DOHH2 (cell line): ENCODE measurements around the gene UBR1.
"Not testable (repeated sequence)": the region's sequence is repeated elsewhere in the genome, so short reads cannot be mapped to it uniquely, and the experiment has no call there.

Experiments used
- H3F3A ChIP-seq: fragments of 200-600 bp; sonication (generic), shearing (Covaris generic); 2 replicates; pipeline ENCODE4 v1.6.0; 2016; ENCODE audit warnings: antibody characterized with exemption, mild to moderate bottlenecking; ENCODE audit not compliant: control insufficient read depth, insufficient read depth
- H3K27ac ChIP-seq: fragments of 200-600 bp; sonication (generic); 2 replicates; pipeline ENCODE4 v1.5.1; 2014; ENCODE audit warnings: low read depth, mild to moderate bottlenecking, low read length, moderate library complexity
- H3K27me3 ChIP-seq: fragments of 200-600 bp; sonication (generic); 2 replicates; pipeline ENCODE4 v1.6.1; 2014; ENCODE audit warnings: mild to moderate bottlenecking, low read length, mixed read lengths; ENCODE audit not compliant: control insufficient read depth
- H3K36me3 ChIP-seq: fragments of 200-600 bp; sonication (generic); 2 replicates; pipeline ENCODE4 v1.6.1; 2014; ENCODE audit warnings: mild to moderate bottlenecking, low read length, moderate library complexity, mixed read lengths; ENCODE audit not compliant: control insufficient read depth
- H3K4me1 ChIP-seq: fragments of 200-600 bp; sonication (generic); 2 replicates; pipeline ENCODE4 v1.6.1; 2014; ENCODE audit warnings: mild to moderate bottlenecking, low read length, mixed read lengths; ENCODE audit not compliant: control insufficient read depth
- H3K4me2 ChIP-seq: fragments of 200-600 bp; sonication (generic); 2 replicates; pipeline ENCODE4 v1.6.0; 2014; ENCODE audit warnings: mild to moderate bottlenecking, low read length, moderate library complexity
- H3K4me3 ChIP-seq: fragments of 200-600 bp; sonication (generic); 2 replicates; pipeline ENCODE4 v1.5.1; 2014; ENCODE audit warnings: mild to moderate bottlenecking, low read length, mixed read lengths
- H3K79me2 ChIP-seq: fragments of 200-600 bp; sonication (generic); 2 replicates; pipeline ENCODE4 v1.6.1; 2014; ENCODE audit warnings: mild to moderate bottlenecking, low read length, mixed read lengths; ENCODE audit not compliant: control insufficient read depth
- H3K9me2 ChIP-seq: fragments of 200-600 bp; sonication (generic); replicated peaks from 2 replicates; pipeline ENCODE4 v1.6.1; 2014; ENCODE audit warnings: mild to moderate bottlenecking, low read length, mixed read lengths; ENCODE audit not compliant: control insufficient read depth
- H3K9me3 ChIP-seq: fragments of 200-600 bp; sonication (generic); 2 replicates; pipeline ENCODE4 v1.6.1; 2014; ENCODE audit warnings: antibody characterized with exemption, low read length, mixed read lengths; ENCODE audit not compliant: control insufficient read depth, insufficient read depth
- H4K20me1 ChIP-seq: fragments of 200-600 bp; sonication (generic); 2 replicates; pipeline ENCODE4 v1.6.0; 2014; ENCODE audit warnings: low read depth, mild to moderate bottlenecking, antibody characterized with exemption, low read length, moderate library complexity; ENCODE audit not compliant: control insufficient read depth, insufficient read depth
- CTCF ChIP-seq: fragments of 200-600 bp; sonication (generic); IDR thresholded peaks from one replicate; pipeline ENCODE4 v1.5.1; 2014; ENCODE audit warnings: antibody characterized with exemption, mild to moderate bottlenecking, low read depth, low read length; ENCODE audit not compliant: poor library complexity, severe bottlenecking
- EZH2phosphoT487 ChIP-seq: fragments of 200-600 bp; sonication (generic); IDR thresholded peaks from 2 replicates; pipeline ENCODE4 v1.6.1; 2017; ENCODE audit warnings: borderline replicate concordance, mild to moderate bottlenecking, antibody characterized with exemption, low read length, moderate library complexity, mixed read lengths

The UBR1 gene

GRCh38 chr15:43133430-43134156 lies 27.8 kb upstream of the UBR1 start, which contains the start of gene TMEM62:
TMEM62 (plus strand) TSS chr15:43133586; CDS start chr15:43133803, 217 bp downstream.
- Histone ChIP-seq H3K27me3 (no peaks in the 10 kb centered on the region), H4K20me1 (no peaks in the 10 kb centered on the region), H3K27ac (peak within 1 kb of the TSS; percentile 47), H3K4me3 (peak within 1 kb of the TSS; percentile 82), H3F3A (peaks cover 7% of the 10 kb centered on the region), H3K4me1 (peaks cover 18% of the 10 kb centered on the region), H3K36me3 (peaks cover 41% of the 10 kb centered on the region), H3K4me2 (peak within 1 kb of the TSS; percentile 68), H3K79me2 (peaks cover 36% of the 10 kb centered on the region), H3K9me3 (peaks cover 5% of the 10 kb centered on the region), H3K9me2 (no peaks in the 10 kb centered on the region)
- TF ChIP-seq CTCF, result no peak
- TF ChIP-seq EZH2phosphoT487, result no peak

GRCh38 chr15:43132830-43133429 lies 27.1 kb upstream of the UBR1 start:
- TF ChIP-seq CTCF (no peak), EZH2phosphoT487 (no peak)
- H4K20me1 ChIP-seq, result no peaks in the 10 kb centered on the region
- H3F3A ChIP-seq, result peaks cover 7% of the 10 kb centered on the region
- H3K27ac ChIP-seq, result peak overlapping the region; percentile 47
- peaks cover 5% of the 10 kb centered on the region for H3K9me3 ChIP-seq
- no peaks in the 10 kb centered on the region for H3K27me3 ChIP-seq
- H3K9me2 ChIP-seq, result no peaks in the 10 kb centered on the region
- peak overlapping the region; percentile 68 for H3K4me2 ChIP-seq
- peak overlapping the region; percentile 82 for H3K4me3 ChIP-seq
- peaks cover 36% of the 10 kb centered on the region for H3K79me2 ChIP-seq
- H3K36me3 ChIP-seq, result peaks cover 34% of the 10 kb centered on the region
- peaks cover 18% of the 10 kb centered on the region for H3K4me1 ChIP-seq

GRCh38 chr15:43128980-43129335 lies 23.1 kb upstream of the UBR1 start:
- no peaks in the 10 kb centered on the region for H3K9me2 ChIP-seq
- H3K36me3 ChIP-seq, result peaks cover 4% of the 10 kb centered on the region; the same call in 1 of the 2 replicates
- no peak overlapping the region for H3K4me3 ChIP-seq
- no peak for TF ChIP-seq CTCF
- TF ChIP-seq EZH2phosphoT487, result no peak
- H3F3A ChIP-seq, result peaks cover 7% of the 10 kb centered on the region
- H3K4me2 ChIP-seq, result no peak overlapping the region
- H3K79me2 ChIP-seq, result peaks cover 5% of the 10 kb centered on the region
- no peaks in the 10 kb centered on the region for H4K20me1 ChIP-seq
- peaks cover 7% of the 10 kb centered on the region for H3K4me1 ChIP-seq
- H3K27ac ChIP-seq, result no peak overlapping the region
- peaks cover 5% of the 10 kb centered on the region for H3K9me3 ChIP-seq
- no peaks in the 10 kb centered on the region for H3K27me3 ChIP-seq

GRCh38 chr15:43128174-43128979 lies 22.5 kb upstream of the UBR1 start:
- not testable (repeated sequence) for H3K79me2 ChIP-seq, H3K4me2 ChIP-seq, H3K9me2 ChIP-seq, H4K20me1 ChIP-seq, H3K4me3 ChIP-seq, H3K9me3 ChIP-seq, H3F3A ChIP-seq, H3K27me3 ChIP-seq, H3K27ac ChIP-seq, H3K36me3 ChIP-seq
- H3K4me1 ChIP-seq, result peaks cover 11% of the 10 kb centered on the region
